HG02938 (cell line): ENCODE data around the gene PLK2.

ENCODE experiments used
- ATAC-seq: cut with Tn5 transposase; IDR thresholded peaks from one replicate; pipeline ENCODE4 v1.9.1; 2021; ENCODE audit warnings: mild to moderate bottlenecking, moderate library complexity; ENCODE audit not compliant: unreplicated experiment

PLK2 gene

GRCh38 chr5:58481066-58481676 lies 21.3 kb upstream of the PLK2 start:
- no peak for ATAC-seq

- no peak for ATAC-seq
Observed at GRCh38 chr5:58477760-58478376, 18.0 kb upstream of the PLK2 start.

GRCh38 chr5:58475404-58475803 lies 15.5 kb upstream of the PLK2 start:
- ATAC-seq, result no peak

GRCh38 chr5:58469896-58470295 lies 10.0 kb upstream of the PLK2 start:
- ATAC-seq, result no peak

- ATAC-seq, result peak; percentile 100
Observed at GRCh38 chr5:58466939-58467338, 7.1 kb upstream of the PLK2 start.

- no peak for ATAC-seq
Observed at GRCh38 chr5:58462623-58463230, 2.8 kb upstream of the PLK2 start.

GRCh38 chr5:58462154-58462553 lies 2.3 kb upstream of the PLK2 start:
- no peak for ATAC-seq

- ATAC-seq, result peak; percentile 78
Observed at GRCh38 chr5:58460732-58461286, 923 bp upstream of the PLK2 start.

GRCh38 chr5:58459146-58460001 lies 512 bp downstream of the PLK2 start:
- peak; percentile 22 for ATAC-seq

- no peak for ATAC-seq
Observed at GRCh38 chr5:58458743-58459145, 1.1 kb downstream of the PLK2 start.

GRCh38 chr5:58458141-58458742 lies 1.6 kb downstream of the PLK2 start:
- ATAC-seq, result no peak

- ATAC-seq, result no peak
Observed at GRCh38 chr5:58457050-58457449, 2.8 kb downstream of the PLK2 start.

- no peak for ATAC-seq
Observed at GRCh38 chr5:58456486-58456885, 3.4 kb downstream of the PLK2 start.

GRCh38 chr5:58456026-58456425 lies 3.9 kb downstream of the PLK2 start:
- no peak for ATAC-seq

GRCh38 chr5:58455480-58455879 lies 4.4 kb downstream of the PLK2 start:
- no peak for ATAC-seq

GRCh38 chr5:58455066-58455465 lies 4.8 kb downstream of the PLK2 start:
- ATAC-seq, result no peak

GRCh38 chr5:58454025-58454424 lies 5.9 kb downstream of the PLK2 start:
- ATAC-seq, result no peak

GRCh38 chr5:58453306-58453705 lies 6.6 kb downstream of the PLK2 start:
- no peak for ATAC-seq

- ATAC-seq, result no peak
Observed at GRCh38 chr5:58452566-58453258, 7.2 kb downstream of the PLK2 start.
